ENCODE measurements around the gene DNASE1L2.

The DNASE1L2 gene

DNA sequence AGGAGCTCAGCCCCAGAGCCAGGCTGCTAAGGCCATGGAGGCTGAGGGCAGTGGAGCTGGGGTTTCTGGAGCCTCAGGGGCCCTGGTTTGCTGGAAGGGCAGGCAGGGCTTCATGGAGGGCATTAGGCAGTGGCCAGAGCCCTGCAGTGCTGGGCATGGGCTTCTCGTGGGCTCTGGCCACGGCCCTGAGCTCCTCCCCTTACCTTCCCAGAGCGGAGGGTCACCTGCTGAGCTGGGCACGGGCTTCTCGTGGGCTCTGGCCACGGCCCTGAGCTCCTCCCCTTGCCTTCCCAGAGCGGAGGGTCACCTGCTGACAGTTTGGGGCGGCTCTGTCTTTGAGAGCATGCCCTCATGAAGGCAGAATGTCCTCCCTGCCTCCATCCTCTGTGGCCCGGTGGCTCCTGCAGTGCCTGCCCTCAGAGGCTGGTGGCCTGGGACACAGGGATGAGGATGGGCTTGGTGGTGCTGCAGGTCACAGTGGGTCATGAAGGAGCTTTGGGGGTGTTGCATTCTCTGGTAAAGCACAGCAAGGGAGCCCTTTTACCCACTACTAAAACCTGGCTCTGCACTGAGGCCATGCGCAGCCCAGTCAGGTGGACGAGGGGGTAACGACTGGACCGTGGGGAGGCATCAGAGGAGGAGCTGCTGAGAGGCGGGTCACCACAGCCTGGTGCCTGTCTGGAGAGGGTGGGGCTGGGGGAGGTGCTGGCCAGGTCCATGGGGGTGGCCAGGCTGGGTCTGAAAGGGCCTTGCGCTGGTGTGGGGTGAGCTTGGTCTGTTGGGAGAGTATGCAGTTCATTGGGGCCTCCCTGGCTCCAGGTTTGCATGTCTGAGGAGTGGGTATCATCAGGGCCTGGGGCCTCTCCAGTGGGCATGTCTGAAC lies 34.6 kb downstream of the DNASE1L2 start:
- DNase-seq (ENCODE audit: low read depth), result no peak

DNA sequence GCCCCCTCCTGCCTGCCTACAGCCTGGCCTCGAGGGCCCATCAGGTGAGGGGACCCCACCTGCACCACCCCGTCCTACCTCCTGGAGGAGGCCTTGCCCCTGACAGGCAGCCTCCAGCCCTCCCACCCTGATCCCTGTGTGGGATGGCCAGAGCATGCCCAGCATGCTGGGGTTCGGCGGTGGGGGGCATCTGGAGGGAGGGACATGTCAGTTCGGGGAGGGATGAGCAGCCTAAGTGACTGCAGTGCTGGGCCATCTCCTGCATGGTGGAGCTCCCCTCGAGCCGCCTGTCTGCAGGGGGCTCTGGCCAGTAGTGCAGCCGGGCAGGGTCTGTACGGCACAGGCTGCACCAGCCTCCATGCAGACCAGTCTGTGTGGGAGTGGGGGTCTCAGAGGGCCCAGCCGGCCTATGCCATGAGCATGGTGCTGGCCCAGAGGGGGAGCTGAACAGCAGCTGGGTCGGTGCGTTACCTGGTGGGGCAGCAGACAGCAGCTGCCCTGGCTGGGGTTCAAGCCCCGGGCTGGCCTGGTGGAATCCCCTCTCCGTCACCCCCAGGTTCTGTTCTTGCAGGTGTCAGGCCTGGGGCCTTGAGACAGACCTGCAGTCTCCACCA lies 35.7 kb downstream of the DNASE1L2 start:
- DNase-seq (ENCODE audit: low read depth), result no peak

DNA sequence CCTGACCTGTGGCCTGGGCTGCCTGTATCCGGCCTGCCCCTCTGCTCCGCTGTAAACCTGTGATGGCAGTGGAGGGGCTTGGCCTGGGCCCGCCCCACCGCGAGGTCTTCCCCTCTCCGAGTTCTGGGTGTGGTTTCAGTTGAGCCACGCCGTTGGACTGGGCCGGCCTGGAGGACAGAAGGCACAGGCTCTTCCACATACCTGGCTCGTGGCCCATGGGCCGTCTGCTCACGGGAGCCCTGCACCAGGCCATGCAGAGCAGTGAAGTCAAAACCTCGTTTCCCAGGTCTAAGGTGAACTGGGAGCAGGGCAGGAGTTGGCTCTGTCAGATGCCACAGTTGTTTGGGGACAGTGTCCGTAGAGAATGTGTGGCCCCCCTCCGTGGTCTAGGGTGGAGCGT lies 37.2 kb downstream of the DNASE1L2 start:
- no peak for DNase-seq (ENCODE audit: low read depth)

DNA sequence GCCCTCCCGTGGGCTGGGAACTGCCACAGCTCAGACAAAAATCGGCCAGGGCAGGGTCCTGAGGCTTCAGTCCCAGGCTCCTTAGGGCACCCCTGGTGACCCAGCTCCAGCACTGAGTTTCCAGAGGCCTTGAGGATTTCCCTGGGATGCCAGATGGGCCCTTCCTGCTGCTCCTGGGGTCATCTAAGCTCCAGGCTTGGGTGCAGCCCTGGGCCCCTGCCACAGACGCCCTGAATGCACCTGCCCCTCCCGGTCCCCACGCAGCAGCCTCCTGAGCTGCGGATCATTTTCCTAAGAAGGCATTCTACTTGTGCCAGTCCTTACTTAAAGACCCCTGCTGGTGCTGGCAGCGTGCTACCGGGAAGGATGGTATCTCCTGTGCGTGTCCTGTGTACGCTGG lies 37.7 kb downstream of the DNASE1L2 start:
- DNase-seq (ENCODE audit: low read depth), result no peak

DNA sequence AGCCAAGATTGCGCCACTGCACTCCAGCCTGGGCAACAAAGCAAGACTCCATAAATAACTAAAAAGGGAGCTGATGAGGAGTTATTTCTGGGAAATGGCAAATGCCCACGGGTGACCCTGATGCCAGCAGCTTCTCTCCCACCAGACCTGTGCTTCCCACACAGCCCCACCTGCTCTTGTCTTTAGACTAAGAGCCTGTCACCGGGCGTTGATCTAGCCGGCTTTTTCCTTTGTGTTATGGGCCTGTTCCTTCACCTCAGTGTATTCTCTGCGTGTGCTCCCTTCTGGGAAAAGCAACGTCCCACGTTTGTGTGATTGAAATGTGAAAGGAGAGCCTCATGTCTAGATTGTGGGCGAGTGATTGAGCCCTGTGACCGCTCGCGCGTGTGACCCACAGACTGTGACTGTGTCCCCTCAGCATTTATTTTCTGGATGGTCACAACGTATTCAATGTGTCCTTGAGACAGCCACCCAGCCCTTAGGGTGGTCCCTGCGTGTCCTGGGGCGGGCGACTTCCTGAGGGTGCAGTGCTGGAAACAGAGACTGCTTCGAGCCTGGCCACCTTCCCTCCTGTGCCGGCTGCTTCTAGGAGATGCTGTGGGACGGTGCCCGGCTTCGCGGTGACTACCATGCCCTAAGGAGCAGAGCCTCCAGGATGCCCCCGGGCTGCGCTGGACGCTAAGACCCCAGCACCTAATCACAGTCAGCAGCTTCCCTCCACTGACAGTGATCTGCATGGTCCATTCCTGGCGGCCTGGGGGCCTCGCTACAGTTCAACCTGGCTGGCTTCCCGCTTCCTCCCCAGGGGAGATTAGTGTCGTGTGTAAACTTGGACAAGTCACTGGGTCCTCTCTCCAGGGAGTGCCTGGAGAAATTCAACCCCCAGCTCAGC lies 39.5 kb downstream of the DNASE1L2 start:
- no peak for DNase-seq (ENCODE audit: low read depth)

DNA sequence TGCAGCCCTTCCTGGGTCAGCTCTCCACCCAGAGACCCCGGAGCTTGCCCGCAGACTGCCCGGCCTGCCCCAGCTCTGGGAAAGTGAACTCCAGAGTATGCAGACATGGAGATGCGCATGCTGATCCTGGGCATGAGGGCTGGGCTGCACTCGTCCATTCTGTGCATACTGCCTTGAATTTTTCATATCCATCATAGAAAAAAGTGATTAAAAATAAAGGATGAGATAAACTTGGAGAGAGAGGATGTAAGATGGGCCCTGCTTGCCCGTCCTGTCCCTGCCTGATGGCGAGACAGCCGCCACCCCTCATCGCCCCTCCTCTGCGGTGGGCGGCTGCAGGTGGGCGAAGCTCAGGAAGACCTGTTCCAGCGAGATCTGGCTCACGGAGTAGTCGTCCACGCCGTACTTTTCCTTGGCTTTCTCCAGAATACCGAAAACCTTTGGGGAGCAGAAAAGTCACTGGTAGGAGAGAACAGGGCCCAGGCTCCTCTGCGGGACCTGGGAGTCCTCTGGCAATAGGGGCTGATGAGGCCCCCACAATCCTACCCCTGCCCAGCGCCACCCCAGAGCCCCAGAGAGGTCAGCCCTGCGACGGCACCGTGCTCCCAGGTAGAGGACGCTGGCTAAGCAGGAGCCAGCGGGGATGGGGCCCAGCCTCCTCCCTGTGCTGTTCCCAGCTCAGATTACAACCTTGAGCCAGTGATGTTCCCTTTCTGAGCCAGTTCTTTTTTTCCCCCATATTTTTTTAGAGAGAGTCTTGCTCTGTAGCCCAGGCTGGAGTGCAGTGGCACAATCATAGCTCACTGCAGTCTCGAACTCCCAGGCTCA lies 40.3 kb downstream of the DNASE1L2 start:
- no peak for DNase-seq (ENCODE audit: low read depth)

DNA sequence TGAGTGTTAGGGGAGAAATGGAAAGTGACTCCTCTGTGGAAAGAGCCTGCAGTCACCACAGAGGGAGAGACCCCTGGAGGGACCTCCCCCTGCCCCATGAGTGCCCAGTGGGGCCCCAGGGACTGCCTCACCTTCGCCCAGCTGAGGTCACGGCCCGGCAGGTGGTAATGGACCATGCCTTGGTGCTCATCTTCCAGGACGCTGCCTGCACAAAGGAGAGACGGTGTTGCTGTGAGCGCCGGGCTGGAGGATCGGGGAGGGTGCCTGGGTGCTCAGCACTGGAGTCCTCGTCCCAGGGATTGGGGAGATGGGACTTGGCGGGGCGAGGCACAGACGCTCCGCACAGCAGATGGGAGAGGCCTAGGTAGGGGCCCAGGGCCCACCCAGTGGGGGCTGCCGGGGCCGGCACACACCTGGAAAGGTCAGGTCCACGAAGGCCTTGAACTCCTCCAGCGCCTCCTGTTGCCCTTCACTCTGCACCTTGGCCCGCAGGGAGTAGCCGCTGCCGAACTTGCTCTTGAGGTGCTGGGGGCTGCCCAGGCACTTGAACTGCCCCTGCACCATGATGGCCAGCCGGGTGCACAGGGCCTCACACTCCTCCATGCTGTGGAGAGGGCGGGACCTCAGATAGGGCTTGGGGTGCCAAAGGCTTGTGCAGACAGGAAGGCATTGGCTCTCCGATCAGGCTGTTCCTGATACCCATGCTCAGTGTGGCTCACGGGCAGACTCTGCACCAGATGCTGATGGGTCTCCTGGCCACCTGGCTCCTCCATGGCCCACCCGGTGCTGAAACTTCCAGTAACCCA lies 41.4 kb downstream of the DNASE1L2 start:
- DNase-seq (ENCODE audit: low read depth), result no peak

DNA sequence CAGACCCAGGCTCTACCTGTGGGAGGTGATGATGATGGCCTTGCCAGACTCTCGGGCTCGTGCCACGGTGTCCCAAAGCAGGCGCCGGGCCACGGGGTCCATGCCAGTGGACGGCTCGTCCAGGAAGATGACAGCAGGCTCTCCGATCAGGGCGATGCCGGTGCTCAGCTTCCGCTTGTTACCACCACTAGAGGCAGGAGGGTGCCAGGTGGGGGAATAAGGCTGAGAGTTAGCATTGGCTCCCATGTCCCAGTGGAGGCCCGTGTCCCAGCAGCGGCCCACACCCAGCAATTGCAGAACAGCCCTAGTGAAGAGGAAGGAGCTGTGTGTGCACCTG lies 42.0 kb downstream of the DNASE1L2 start:
- no peak for DNase-seq (ENCODE audit: low read depth)

DNA sequence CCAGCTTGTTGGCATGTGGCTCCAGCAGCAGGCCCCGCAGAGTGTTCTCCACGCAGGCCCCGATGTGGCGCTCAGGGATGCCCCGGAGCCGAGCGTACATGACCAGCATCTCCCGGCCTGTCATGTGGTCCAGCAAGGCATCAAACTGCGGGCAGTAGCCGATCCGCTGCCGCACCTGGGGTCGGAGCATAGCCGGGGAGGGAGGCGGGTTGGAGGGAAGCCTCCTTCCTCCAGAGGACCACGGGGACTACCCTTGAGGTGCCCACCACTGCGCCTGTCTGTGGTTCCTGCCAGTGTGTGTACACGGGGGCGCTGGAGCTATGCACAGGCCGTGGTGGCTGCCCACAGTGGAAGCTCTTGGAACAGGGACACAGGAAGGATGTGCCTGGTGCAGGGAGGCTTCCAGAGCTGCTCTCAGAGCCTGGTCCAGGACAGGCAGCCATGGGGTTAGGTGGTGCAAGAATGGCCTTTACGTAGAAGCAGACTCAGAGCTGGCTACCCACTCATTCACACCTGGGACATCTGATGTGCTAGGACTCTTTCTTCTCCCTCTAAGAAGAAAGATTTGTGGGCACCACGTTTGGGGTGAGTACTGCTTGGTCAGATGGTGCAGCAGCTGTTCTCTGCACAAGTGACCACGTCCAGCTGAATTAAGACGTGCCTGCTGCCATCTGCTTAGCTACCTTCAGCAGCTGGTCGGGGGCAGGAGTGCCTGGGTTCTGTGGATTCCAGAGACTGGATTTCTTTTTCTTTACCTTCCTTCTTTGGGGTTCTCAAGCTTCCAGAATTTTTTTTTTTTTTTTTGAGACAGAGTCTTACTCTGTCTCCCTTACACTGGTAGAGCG lies 42.9 kb downstream of the DNASE1L2 start:
- no peak for DNase-seq (ENCODE audit: low read depth)

DNA sequence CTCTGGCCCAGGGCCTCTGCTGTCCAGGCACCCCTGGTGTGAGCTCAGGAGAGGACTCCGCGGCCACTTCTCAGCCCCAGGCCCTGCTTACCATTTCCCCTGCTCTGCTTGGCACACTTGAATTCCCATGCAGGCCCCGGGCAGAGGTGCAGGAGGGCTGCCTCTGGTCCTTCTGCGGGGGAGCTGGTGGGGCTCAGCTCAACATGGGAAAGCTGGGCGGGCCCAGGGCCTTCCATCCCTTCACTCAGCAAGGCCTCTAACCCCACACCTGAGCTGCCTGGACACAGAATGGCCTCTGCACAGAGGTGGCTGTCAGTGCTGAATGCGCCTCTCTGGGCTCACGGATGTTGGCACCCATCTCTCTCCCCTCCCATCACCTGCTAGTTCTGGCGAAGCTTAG lies 44.2 kb downstream of the DNASE1L2 start:
- DNase-seq (ENCODE audit: low read depth), result no peak

DNA sequence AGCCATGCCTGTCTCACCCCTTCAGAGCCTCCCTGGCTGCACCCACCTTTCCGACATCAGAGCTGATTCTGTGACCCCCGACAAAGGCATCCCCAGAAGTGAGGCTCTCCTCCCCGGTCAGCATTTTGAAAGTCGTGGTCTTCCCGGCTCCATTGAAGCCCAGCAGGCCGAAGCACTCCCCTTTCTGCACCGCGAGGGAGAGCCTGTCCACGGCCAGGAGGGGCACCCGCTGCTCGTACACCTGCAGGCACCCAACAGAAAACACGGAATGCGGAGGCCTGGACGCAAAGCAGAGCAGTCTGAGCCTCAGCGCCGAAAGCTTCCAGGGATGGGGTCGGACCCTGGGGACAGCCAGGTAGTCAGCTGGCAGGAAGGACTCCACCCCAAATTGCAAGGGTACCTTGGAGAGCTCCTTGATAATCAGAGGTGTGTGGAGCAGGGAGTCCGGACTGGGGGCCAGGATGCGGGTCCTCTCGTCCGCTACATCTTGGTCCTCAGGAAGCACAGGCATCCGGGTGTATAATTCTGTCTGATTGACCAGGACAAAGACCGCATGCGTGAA lies 44.8 kb downstream of the DNASE1L2 start:
- DNase-seq (ENCODE audit: low read depth), result no peak

DNA sequence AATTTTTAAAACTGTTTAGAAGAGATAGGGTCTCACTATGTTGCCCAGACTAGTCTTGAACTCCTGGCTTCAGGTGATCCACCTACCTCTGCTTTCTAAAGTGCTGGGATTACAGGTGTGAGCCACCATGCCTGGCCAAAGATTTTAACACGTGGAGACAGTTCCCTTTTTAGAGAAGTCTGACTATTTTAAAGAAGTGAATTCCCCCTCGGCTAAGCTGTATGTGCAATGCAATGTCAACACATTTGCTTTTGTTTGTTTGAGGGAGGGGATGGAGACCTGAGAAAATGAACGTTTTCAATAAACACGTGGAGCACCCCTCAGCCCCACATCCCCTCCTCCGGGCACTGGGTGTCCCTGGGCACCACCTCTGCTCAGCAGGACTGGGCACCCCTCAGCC lies 46.0 kb downstream of the DNASE1L2 start:
- no peak for DNase-seq (ENCODE audit: low read depth)

DNA sequence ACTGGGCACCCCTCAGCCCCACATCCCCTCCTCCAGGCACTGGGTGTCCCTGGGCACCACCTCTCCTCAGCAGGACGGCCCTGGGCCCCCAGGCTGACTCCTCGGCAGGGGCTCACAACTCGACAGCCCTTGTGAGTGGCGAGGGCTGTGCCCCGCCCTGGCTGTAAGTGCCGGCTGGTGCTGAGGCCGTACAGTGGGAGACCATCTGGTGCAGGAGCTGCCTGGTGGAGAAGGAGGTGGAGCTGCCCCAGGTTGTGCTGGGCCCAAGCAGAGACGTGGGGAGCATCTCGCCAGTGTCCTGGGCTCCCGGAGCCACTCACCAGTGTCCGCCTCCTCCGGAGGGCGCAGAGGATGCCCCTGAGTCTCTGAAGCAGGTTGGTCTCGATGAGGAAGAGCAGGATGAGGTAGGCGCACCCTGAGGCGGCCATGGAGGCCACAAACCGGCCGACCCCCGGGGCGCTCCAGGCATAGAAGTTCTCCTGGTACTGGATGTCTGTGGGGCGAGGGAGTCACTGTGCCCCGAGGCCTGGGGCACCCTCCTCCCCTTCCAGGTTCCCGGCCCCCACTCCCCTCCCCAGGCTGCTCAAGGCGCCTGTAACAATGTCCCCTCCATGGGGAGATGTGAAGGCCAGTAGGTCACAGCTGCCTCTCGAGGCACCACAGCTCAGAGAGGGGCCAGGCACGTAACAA lies 46.8 kb downstream of the DNASE1L2 start:
- DNase-seq (ENCODE audit: low read depth), result no peak

DNA sequence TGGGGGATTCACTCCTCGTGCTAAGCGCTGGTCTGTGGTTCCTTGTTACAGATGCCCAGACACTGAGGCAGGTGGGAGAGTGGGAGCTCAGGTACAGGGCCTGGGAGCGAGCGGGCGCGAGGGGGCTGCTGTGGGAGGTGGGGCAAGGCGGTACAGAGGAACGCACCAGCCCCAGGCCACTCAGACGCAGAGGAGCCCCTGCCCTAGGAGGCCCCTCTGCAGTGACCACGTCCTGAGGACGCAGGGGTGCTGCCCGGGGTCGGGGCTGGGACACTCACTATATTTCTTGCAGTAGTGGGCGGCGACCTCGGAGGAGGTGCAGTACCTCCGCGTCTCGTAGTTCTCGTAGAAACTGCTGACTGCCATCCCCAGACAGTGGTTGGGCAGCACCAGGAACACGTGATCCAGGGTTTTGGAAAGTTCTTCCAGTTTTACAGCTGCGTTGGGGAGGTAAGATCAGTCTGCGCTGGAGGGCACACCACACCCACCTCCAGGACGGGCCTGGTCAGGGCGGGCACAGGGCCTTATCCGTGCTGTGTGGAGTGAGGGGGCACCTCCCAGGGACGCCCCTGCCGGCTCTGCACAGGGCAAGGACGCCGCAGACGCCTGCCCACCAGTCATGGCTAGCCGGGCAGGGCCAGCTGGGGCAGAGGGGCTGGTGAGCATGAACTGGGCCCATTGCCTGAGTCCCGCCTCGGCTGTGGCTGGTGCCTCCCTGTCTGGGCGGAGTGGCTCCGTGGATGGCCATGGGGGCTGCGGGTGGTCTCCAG lies 47.9 kb downstream of the DNASE1L2 start:
- DNase-seq (ENCODE audit: low read depth), result no peak

DNA sequence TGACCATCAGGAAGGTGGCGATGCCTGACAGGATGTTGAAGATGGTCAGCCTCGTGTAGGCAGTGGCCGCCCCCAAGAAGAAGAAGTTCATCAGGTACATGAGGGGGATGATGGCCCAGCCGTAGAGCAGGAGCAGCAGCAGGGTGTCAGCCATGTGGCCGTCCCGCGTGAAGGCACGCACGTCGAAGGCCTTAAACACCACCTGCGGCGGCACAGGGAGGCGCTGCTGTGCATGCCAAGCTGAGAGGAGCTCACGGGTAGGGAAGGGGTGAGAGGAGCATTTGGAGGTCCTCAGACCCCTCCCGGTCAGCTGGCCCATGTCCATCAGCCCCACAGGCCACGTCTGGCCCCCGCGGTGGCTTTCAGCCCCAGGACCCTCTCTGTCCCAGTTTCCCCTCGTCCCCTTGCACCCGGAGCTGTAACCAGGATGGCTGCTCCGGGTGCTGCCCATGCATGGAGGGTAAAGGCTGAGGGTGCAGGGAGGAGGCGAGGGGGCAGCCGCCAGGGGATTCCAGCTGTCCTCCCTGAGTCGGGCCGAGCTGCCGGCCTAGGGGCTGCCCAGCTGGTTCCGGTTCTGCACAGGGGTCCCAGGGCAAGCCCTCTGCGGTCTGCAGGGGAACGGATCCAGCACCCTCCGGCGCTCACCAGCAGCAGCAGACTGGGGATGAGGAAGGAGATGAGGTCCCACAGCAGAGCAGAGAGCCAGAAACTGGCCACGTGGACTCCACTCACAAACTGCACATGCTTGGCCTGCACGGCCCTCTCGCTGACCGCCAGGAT lies 48.7 kb downstream of the DNASE1L2 start:
- no peak for DNase-seq (ENCODE audit: low read depth)

DNA sequence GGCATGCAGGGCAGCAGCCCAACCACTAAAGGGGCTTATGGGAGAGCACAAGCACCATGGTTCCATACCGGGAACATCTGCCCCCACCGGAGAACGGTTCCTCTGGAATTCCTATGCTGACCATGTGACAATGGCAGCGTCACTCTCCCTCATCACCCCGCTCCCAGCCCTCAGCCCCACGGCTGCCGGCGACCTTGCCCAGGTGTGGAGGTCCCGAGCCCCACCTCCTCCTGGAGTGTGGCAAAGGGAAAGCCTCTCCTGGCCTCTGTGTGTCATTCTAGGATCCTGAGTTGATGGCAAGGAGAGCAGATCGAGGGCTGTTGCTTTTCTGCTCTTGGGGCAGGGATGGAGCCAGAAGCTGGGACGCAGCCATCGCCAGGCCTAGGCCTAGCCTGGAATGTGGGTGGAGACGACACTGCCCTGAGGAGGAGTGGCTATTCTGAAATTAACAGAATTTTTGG lies 49.5 kb downstream of the DNASE1L2 start:
- no peak for DNase-seq (ENCODE audit: low read depth)

DNA sequence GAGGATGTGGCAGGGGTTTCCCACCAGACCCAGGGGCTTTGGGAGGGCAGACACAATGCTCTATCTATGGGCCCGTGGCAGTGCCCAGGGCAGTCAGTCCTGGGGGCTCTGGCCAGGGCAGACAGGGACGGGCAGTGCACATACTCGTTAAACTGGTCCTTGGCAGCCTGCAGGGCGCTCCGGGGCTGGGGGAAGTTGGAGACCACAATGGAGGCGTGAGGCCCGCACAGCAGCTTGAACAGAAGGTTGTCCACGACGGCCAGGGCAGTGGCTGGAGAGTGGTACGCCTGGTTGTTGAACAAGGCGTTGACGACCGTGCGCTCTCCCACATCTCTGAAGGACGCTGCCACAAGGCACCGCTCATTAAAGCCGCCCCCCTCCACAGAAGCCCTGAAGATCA lies 50.3 kb downstream of the DNASE1L2 start:
- no peak for DNase-seq (ENCODE audit: low read depth)

Measured in activated gamma-delta T cell treated with anti-CD3 and anti-CD28 coated beads, Interleukin-2, amount 50 U/mL, for 16 hours (primary cell).